GM21786 (cell line): ENCODE results near the gene MARCHF9.

ENCODE experiments used
- ATAC-seq: cut with Tn5 transposase; IDR thresholded peaks from one replicate; pipeline ENCODE4 v1.9.1; 2021; ENCODE audit not compliant: unreplicated experiment

The MARCHF9 gene

DNA sequence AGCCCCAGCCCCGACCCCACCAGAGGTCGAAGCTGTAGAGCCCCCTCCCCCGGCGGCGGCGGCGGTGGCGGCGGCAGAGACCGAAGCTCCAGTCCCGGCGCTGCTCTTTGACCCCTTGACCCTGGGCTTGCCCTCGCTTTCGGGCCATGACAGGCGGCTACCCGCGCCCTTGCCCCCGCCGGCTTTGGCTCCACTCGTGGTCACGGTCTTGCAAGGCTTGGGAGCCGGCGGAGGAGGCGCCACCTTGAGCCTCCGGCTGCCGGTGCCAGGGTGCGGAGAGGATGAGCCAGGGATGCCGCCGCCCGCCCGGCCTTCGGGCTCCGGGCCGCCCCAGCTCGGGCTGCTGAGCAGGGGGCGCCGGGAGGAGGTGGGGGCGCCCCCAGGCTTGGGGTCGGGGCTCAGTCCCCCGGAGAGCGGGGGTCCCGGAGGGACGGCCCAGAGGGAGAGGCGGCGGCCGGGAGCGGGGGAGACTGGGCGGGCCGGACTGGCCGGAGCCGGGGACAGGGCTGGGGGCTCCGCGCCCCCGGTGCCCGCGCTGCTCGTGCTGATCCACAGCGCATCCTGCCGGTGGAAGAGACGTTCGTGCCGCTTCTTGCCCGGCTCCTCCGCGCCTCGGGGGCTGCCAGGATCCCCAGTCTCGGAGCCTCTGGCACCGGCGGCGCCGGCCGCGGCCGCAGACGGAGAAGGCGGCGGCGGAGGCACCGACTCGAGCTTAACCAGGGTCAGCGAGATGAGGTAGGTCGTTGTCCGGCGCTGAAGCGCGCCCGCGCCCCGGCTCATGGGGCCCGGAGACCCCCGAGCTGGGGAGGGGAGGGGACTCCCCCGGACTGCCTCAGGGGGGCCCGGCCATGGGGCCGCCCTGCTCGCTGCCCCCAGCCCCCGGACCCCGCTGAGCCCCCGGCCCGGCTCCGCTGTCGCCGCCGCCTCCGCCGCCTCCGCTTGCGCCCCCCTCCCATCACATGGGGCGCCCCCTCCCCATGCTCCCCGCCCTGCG is 17.1 kb upstream of the MARCHF9 start:
- ATAC-seq, result no peak

DNA sequence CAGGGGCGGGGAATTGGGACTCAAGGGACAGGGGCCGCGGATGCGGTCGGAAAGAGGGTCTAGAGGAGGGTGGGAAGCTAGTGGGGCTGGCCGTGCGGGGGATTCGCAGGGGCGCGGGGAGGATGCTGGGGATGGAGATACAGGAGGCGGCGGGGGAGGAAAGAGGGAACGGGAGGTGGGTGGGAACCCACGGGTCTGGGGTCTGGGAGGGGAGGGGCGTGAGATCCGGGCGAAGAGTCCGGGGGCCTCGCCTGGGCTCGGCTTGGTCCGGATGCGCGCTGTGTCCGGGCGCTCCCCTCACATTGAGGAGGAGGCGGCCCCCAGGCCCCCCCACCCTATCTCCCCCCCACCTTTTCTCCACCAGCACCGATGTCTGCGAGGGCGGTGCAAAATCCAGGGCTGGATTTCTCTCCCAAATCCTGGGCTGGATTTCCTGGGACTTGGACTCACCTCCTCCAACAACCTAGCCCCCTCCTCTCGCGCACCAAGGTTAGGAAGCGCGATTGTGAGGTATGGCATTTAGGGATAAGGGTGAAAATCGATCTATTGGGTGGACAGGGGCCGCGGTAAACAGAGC is 16.2 kb upstream of the MARCHF9 start, which contains the start of gene AGAP2:
Gene AGAP2, minus strand, starts transcription at position 82 of the 577 bp plus-strand sequence. CDS start 496 bp downstream, outside the sequence.
- no peak for ATAC-seq

DNA sequence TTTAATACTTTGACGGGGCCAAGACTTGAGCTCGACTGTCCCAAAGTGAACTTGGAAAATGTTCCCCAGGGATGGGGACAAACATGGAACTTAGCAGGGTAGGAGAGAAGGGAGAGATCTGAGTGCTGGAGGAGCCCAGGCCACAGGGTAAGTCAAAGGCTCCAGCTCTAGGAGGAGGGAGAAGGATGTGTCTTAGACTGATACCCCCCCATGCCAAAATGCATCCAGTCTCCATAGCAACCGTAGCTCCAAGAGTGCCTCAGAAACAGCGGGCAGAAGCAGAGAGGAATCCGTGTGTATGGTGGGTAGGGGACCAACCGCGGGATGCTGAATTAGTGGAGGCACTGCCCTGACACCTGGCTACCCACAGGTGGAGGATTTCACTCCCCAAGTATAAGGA is 15.5 kb upstream of the MARCHF9 start:
- no peak for ATAC-seq

DNA sequence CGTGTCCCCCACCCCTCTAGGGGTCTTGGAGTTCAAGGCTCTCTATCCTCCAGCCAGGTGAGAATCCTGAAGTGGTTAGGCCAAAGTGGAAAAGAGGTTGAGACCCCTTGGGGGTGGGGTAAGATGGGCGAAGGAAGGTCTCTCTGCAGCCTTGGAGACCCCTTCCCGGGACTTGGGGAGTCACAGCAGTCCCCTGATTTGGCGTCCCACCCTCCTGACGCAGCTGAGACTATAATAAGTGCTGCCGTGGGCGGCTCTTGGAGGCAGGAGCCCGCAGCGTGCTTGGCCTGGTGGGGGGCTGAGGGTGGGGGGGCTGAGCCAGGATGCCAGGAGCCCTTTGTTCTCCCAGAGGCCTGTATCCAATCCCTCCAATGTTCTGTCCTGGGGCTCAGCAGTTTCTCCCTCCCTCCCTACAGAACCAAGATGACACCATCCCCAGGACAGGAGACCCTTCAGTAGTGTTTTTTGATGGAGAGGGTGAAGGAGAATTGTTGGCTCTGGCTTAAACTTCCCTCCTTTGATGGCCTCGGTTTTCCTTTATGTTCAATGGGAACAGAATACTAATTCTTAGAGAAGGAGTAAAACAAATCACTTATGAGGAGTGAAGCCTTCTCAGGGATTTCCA is 14.9 kb upstream of the MARCHF9 start:
- no peak for ATAC-seq

DNA sequence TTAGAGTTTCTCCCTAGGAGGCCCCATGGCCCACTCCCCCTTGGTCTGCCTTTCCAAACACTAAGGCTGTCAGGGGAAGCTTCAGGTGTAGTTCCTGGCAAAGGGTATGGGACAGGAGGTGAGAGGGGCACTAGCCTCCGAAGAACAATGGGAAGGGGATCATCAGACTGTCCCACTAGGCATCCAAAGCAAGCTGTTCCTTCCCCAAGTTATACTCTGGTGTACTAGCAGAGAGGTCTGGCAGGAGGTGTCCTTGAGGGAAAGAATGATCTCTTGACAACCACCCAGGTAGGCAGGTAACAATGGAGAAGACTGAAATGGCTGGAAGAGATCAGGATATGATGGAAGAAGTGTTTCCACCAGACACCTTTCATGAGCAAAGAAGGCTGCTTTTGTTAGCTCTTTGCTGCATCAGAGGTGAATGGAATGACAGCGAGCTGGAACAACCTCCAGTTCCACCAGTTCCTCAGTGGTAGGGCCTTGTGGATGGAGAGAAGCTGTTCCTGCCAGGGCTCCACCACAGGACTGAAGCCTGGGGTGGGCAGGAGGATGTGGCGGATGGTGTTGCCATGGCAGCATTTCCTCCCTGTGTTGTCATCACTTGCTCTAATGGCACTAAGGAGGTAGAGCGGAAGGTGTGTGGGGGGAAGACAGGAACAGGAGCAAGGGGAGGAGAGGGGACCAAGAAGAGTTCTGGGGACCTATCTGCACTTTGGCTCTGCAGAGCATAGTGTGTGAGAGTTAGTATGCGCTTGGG is 14.1 kb upstream of the MARCHF9 start:
- peak; percentile 51 for ATAC-seq

DNA sequence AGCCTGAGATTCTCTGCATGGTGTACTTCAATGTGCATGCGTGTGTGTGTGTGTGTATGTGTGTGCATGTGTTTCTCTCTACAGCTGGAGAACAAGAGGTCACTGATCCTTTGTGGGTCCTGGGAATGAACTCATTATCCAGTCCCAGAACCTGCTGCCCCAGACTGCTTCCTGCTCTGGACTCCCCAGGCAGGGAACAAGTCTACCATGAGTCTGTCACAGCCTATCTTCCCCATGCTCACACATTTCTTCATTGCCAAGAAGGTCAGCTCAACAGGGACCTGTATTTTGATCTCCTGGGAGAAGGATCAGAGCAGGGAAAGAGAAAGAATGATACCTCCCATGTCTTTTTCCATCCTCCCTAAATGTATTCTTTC is 13.5 kb upstream of the MARCHF9 start:
- no peak for ATAC-seq

DNA sequence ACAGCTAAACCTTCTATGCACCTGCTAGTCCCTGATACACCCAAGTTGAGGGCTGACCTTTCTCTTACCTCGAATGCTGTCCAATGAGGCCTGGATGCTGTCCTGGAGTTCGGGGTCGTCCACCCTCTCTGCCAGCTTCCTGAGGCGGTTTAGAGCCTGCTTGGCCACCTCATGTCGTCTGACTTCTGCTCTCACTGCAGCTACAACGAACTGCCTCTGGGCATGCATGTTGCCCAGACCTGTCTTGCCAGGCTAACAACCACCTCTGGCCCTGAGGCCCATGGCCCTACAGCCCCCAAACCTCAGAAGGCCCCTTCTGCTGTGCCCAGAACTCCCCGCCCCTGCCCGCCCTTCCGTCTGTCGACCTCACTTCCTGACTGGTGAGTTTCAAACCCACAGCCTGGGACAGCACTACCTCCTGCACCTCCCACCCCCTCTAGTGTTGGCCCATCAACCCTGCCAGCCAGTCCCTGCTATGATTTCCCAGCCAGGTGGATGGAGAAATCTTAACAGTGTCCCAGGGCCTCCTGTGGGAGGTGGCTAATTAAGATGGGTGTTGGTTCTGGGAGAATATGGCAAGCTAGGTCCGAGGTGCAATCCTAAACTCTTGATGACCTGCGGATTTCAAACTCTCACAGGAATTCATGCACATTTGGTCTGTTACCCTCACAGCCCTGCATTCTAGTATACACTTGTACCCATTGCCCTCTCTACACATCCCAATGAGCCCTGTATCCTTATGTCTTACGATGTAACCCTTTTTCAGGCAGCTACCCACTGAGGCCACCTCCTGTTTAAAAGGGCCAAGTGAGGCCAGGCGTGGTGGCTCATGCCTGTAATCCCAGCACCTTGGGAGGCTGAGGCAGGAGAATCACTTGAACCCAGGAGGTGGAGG is 12.8 kb upstream of the MARCHF9 start:
- peak; percentile 59 for ATAC-seq

DNA sequence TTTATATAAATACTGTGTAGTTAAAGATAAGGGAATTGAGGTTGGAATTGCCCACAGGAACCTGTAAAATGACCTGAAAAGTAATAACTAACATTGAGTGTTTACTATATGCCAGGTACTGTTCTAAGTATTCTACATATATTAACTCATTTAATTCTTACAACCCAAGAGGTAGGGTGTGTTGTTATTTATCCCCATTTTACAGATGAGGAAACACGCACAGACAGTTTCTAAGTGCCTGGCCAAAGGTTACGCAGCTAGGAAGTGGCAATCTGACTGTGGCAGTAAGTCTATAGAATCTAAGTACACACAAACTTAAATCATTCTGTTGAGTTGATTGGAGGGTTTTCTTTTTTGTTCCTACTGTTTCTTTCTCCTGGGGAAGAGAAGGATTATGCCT is 11.1 kb upstream of the MARCHF9 start:
- ATAC-seq, result no peak

DNA sequence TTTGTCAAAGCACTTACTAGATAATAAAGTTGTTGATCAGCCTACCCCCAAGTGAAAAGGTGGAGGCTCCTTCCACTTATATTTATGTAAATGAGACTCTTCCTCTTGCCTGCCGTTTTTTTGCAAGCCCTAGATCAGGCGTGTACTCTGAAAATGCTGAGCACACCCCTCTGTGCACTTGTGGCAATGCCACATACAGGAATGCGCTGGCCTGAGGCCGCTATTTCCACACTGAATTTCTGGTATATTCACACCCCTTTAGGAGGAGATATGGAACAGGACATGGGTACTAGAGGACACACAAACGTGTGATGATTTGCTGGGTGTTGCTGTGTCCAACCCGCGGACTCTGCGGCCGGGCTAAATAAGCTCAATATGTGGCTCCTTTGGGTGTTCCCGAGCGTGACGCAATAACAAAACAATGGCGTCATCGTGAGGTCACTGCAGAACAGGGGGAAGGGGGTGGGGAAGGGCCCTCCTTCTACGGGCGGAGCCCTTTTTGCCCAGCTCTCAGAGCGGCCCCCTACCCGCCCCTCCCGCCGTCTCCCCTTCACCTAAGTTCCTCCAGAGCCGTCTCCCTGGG is 10.6 kb upstream of the MARCHF9 start:
- ATAC-seq, result peak; percentile 31

DNA sequence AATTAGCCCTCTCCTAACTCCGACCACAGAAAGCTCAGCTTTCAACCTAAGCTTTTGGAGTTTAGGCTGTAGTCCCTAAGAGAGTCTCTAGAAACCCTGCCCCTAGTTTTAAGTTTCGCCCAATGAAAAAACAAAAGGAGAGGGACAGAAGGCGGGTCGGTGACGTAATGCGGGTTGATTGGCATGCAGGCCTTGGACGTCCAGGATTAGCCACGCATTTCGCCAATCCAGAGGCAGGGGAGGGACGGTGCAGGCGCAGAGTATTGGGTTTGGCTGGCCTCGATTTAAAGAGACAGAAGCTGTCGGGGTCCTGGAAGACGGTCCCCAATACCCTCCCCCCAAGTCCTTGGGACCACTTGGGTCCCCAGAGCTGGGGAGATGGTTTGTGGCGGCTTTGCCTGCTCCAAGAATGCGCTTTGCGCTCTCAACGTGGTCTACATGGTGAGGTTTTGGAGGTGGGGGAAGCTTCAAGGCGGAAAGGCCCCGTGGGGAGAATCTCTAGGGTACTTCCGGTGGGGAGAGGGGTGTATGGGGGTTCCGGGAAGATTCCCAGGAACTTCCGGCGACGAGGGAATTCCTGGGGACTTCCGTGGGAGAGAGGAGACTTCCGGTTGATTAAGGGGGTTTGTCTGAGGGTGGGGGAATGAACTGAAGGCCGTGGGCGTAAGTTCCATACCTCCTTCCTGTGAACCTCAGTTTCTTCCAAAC is 10.0 kb upstream of the MARCHF9 start, which contains the start of gene TSPAN31:
Gene TSPAN31, plus strand, starts transcription at position 263 of the 708 bp plus-strand sequence. Its CDS starts 116 bp downstream, at position 379.
- ATAC-seq, result peak; percentile 78

DNA sequence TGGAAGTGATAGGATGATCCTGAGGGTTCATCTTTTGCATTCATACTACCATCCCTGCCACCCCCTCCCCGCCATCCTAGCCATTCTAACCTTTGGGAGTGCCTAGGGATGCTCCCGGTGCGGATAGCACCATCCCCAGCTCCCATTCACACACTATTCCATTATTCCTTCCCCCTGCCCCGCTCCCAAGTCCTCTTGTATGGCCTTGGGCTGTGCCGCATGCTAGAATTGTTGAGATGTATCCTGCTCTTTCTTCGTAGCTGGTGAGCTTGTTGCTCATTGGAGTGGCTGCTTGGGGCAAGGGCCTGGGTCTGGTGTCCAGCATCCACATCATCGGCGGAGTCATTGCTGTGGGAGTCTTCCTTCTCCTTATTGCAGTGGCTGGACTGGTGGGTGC is 9.4 kb upstream of the MARCHF9 start:
- ATAC-seq, result no peak

DNA sequence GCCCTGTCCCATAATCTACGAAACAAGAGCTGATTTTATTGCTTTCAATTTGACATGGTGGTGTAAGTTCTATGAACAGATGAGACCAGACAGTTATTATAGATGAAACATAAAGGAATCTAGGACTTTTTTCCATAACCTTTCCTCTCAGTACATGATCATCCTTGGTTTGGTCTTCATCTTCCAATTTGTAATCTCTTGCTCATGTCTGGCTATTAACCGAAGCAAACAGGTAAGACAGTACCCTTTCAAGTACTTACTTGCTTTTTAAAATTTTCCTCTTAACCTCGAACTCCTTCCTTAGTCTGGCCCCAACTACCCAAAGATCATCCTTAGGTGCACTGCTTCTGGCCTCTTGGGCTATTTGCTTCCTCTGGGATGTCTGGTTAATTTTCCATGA is 8.9 kb upstream of the MARCHF9 start:
- ATAC-seq, result no peak

DNA sequence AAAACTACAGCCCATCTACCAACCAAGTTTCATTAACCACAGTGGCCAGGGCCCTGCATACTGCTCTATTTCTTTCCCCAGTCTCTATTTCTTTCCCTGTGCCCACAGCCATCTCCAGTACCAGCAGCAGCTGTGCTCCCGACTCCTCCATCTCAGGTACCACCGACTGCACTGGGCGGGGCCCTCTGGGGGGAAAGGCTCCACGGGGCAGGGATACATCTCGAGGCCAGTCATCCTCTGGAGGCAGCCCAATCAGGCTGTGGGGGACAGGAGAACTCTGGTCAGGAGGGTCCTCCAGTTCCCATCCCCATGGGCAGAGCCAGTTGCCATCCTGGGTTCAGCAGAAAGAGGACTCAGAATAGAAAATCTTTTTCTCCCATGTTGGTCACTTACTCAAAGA is 5.8 kb upstream of the MARCHF9 start:
- no peak for ATAC-seq

DNA sequence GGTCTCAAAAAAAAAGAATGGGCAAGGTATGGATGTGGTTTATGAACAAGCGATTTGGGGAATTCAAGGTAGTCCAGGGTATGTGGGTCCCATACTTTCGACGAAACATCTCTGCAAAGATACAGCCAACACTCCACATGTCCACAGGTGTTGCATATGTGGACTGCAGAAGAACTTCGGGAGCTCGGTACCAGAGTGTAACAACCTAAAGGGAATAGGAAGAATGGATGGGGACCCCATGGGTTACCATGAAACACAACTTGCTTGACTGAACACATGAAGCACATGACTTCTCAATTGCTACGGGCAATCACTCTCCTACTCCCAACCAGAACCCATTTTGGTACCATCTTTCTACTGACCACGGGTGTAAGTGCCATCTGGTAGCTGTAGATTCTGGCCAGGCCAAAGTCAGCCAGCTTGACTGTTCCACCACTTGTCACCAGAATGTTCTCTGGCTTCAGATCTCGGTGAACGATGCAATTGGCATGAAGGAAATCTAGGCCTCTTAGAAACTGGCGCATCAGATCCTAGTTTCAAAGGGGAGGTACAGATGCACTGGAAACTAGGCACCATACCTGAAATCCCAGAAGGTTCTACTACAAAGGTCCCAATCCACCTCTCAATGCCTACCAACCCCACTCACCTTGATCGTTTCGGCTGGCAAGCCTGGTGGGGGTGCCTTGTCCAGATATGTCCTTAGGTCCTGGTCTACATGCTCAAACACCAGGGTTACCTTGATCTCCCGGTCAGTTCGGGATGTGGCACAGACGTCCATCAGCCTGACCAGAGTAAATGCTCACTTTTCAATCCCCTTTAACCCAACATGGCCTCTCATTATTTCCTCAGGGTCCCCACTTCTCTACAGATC is 4.1 kb upstream of the MARCHF9 start:
- no peak for ATAC-seq

DNA sequence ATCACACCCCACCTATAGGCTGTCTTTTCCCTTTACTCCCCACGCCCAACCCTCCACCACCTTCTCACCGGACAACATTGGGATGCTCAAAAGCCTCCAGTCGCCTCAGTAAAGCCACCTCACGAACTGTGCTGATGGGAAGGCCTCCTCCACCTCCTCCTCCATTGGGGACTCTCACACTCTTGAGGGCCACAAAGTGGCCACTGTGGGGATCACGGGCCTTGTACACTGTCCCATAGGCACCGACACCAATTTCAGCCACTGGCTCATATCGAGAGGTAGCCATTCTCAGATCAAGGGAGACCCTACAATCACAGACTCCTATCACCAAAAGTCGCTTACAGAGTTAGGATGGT is 3.5 kb upstream of the MARCHF9 start:
- ATAC-seq, result no peak

DNA sequence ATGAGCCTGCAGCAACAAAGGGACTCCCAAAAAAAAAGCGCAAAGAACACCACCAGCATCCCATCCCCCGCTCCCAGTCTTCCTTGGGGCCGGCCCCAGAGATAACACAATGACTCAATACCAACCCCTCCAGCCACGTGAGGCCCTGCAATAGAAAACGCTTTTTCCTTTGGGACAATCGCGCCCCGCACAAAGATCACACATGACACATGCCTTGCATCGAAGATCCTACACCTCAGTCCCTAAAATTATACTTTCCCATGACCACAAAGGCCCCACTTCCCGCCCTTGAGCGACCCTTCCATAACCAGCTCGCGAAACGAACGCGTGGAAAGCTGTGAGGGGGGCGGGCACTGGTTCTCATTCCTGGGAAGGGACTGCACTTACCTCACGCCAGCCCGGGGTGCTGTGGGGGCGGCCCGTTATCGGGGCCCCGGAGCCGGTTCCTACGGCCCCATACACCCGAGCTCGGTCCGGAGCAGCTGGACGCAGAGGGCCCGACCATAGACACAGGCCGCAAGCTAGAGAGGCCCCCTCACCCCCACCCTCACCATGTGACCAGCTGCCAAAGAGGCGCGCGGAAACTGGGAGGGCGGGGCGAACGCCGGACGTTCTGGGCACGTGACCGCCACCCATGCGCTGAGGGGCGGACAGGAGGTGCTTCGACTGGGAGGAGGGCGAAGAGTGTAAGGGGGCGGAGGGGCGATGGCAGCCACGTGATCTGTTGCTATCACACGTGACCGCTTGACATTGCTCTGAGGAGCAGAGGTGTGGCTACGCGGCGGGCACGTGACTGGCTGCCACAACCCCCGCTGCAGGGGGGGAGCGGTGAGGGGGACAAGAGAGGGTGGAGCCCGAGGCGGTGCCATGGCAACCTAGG is 2.9 kb upstream of the MARCHF9 start, which contains the start of gene CDK4:
Gene CDK4, minus strand, starts transcription at position 523 of the 880 bp plus-strand sequence. CDS start 593 bp downstream, outside the sequence.
- peak; percentile 72 for ATAC-seq

DNA sequence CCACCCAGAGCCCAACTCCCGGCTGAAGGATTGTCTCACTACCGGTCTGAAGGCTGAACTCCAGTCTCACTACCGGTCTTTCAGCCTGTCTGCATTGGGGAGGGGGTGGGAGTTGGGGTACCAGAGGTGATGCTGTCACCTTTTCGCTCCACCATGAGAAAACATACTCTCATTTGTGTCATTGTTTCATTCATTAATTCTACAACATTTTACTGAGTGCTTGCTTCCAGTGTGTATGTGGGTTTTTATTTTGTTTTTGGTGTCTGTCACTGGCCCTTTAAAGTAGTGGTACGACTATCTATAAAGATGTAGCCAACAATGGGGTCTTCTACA is 2.3 kb upstream of the MARCHF9 start:
- ATAC-seq, result no peak
